ENCODE measurements around the gene PTGER4. TPM values are rescaled to one million over a fixed set of nuclear protein-coding genes. Genes with fewer than 3 reads are reported as not detected.

The PTGER4 gene
- total and polyA plus RNA-seq, 2 of the 8 experiments (the other 6 are each of a cell fraction or from before 2014, with no cell fraction given) = 0.76 to 1.2 TPM

DNA sequence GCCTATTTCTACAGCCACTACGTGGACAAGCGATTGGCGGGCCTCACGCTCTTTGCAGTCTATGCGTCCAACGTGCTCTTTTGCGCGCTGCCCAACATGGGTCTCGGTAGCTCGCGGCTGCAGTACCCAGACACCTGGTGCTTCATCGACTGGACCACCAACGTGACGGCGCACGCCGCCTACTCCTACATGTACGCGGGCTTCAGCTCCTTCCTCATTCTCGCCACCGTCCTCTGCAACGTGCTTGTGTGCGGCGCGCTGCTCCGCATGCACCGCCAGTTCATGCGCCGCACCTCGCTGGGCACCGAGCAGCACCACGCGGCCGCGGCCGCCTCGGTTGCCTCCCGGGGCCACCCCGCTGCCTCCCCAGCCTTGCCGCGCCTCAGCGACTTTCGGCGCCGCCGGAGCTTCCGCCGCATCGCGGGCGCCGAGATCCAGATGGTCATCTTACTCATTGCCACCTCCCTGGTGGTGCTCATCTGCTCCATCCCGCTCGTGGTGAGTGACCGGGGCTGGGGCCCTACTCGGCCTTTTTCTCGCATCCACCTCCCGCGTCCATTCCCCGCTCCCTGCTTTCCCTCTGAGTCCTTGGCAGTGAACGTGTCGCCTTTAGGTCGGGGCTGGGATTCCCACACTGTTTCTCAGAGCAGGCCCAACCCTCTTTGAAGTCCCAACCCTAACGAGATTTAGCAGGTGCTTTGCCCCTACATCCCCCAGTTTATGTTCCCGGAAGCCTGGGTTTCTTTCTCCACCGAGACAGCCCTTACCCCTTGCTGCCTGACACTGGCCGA is 1.8 kb downstream of the PTGER4 start (continued):
- peak; percentile 80; the same call in 1 of the 2 replicates for TF ChIP-seq RBBP5 (IDR thresholded peaks at IDR 0.05; ENCODE audit: borderline replicate concordance, low read depth, low read length)
- TF ChIP-seq, protein P1, sequence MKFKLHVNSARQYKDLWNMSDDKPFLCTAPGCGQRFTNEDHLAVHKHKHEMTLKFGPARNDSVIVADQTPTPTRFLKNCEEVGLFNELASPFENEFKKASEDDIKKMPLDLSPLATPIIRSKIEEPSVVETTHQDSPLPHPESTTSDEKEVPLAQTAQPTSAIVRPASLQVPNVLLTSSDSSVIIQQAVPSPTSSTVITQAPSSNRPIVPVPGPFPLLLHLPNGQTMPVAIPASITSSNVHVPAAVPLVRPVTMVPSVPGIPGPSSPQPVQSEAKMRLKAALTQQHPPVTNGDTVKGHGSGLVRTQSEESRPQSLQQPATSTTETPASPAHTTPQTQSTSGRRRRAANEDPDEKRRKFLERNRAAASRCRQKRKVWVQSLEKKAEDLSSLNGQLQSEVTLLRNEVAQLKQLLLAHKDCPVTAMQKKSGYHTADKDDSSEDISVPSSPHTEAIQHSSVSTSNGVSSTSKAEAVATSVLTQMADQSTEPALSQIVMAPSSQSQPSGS (IDR thresholded peaks at IDR 0.05; ENCODE audit: low read length) = no peak
- no peak for TF ChIP-seq CBX8 (IDR thresholded peaks at IDR 0.05; ENCODE audit: borderline replicate concordance, low read depth, low read length)
- peak; percentile 97 for TF ChIP-seq MAX (IDR thresholded peaks at IDR 0.05)
- no peak for TF ChIP-seq POLR2A (IDR thresholded peaks at IDR 0.05; ENCODE audit: control extremely low read depth in 1 of 2, low read depth in 2 of 2, low read length in 2 of 2)
- peak; percentile 92 for TF ChIP-seq E2F6 (IDR thresholded peaks at IDR 0.05)
- no peak for TF ChIP-seq CHD2 (IDR thresholded peaks at IDR 0.05; ENCODE audit: low read length)
- TF ChIP-seq NRF1 (IDR thresholded peaks at IDR 0.05; ENCODE audit: low read depth, low read length) = no peak
- TF ChIP-seq FOSL1 (IDR thresholded peaks at IDR 0.05; ENCODE audit: insufficient read depth, low read depth, low read length) = no peak
- TF ChIP-seq PHF8 (conservative IDR thresholded peaks at IDR 0.05; ENCODE audit: low read depth, low read length) = no peak
- peak in 1 of 2 experiments; percentile 2; a peak in 1 of 4 replicates for TF ChIP-seq RAD21 (IDR thresholded peaks at IDR 0.05 in 1 of 2, conservative IDR thresholded peaks at IDR 0.05 in 1 of 2; ENCODE audit: low read depth in 2 of 2, low read length in 2 of 2)
- no peak for TF ChIP-seq EP300 (IDR thresholded peaks at IDR 0.05; ENCODE audit: borderline replicate concordance in 1 of 2, low read depth in 2 of 2, low read length in 2 of 2)
- TF ChIP-seq POU5F1 (IDR thresholded peaks at IDR 0.05; ENCODE audit: low read depth, low read length) = no peak
- no peak for TF ChIP-seq SIRT6 (IDR thresholded peaks at IDR 0.05; ENCODE audit: low read length)
- no peak for TF ChIP-seq TAF7 (optimal IDR thresholded peaks at IDR 0.05; ENCODE audit: borderline replicate concordance, low read depth, low read length)
- no peak for TF ChIP-seq RFX5 (IDR thresholded peaks at IDR 0.05; ENCODE audit: borderline replicate concordance, low read depth, low read length)
- no peak for TF ChIP-seq CBX5 (IDR thresholded peaks at IDR 0.05; ENCODE audit: low read depth, low read length)
- no peak for TF ChIP-seq BCL11A (IDR thresholded peaks at IDR 0.05; ENCODE audit: low read depth in 2 of 2, low read length in 2 of 2)
- no peak for TF ChIP-seq BRCA1 (IDR thresholded peaks at IDR 0.05; ENCODE audit: low read depth, low read length)
- TF ChIP-seq KDM1A (IDR thresholded peaks at IDR 0.05; ENCODE audit: borderline replicate concordance, low read length) = no peak
- no peak for TF ChIP-seq TEAD4 (IDR thresholded peaks at IDR 0.05; ENCODE audit: low read depth, low read length)
- peak; percentile 80 for TF ChIP-seq ASH2L (IDR thresholded peaks at IDR 0.05; ENCODE audit: low read length)
